Astrocyte of the spinal cord (primary cell): ENCODE data around the gene SUN5.

Experiments
- DNase-seq: peaks from one replicate; pipeline ENCODE4 v3.0.0; 2011; ENCODE audit warnings: low read depth, low spot score
- H3K4me3 ChIP-seq: 2 replicates; pipeline ENCODE4 v1.5.1; 2011; ENCODE audit warnings: low read depth, mild to moderate bottlenecking, low read length, moderate library complexity
- CTCF ChIP-seq: IDR thresholded peaks from 2 replicates; pipeline ENCODE4 v1.5.1; 2012; ENCODE audit warnings: low read depth, mild to moderate bottlenecking, low read length, inconsistent platforms
- in situ Hi-C: cut with HindIII; loops from 2 replicates; pipeline ENCODE4 v1.10.0; 2017; ENCODE audit warnings: low sequenced_read_pairs

The SUN5 gene

GRCh38 chr20:32982617-32983458, 21.4 kb downstream of the SUN5 start:
- no peak overlapping the region for H3K4me3 ChIP-seq
- TF ChIP-seq CTCF = no peak
- in situ Hi-C loops = no loop called here
- DNase-seq = no peak

DNA sequence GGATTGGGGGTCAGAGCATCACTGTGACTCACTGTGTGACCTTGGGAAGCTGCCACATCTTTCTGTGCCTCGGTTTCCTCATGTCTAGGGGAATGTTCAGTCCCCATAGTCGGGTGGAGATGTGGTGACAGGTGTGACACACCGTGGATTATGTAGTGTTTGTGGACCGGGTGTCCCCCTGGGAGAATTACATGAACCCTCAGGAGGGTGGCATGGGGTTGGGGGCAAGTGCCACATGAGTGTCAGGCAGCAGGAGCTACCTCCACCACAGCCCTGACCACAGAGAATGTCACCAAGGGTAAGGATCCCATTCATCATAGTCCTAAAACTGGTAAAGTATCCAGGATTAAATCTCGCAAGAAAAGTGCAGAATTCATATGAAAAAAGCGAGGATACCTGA, 23.2 kb downstream of the SUN5 start:
- no peak overlapping the region for H3K4me3 ChIP-seq
- no peak for DNase-seq
- in situ Hi-C loops = no loop called here
- TF ChIP-seq CTCF = no peak

- no peak for TF ChIP-seq CTCF
- in situ Hi-C loops = no loop called here
- DNase-seq = no peak
- H3K4me3 ChIP-seq = no peak overlapping the region
These were observed 23.9 kb downstream of the SUN5 start for GRCh38 chr20:32980131-32980941.

GRCh38 chr20:32979201-32979998, 24.8 kb downstream of the SUN5 start:
- in situ Hi-C loops = no loop called here

DNA sequence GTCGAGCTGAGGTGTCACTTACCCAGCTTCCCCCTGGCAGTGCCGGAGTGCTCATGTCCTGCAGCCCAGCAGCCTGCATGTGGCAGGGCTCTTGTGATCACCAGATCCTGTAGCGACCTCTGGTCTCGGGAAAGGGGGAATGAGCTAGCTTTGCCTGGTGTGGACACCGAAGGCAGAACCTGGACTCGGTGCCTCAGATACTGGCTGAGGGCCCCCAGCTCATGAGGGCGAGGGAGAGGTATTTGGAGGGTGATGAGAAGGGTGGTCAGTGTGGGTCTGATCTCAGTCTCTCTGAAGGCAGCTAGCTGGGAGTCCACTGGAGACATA, 26.3 kb downstream of the SUN5 start:
- TF ChIP-seq CTCF = no peak
- no peak for DNase-seq
- in situ Hi-C loops = no loop called here
- no peak overlapping the region for H3K4me3 ChIP-seq

More at GRCh38 chr20:32979201-32979998, 24.8 kb downstream of the SUN5 start:
- H3K4me3 ChIP-seq = no peak overlapping the region
- no peak for DNase-seq
- TF ChIP-seq CTCF = no peak

- in situ Hi-C loops = no loop called here
- TF ChIP-seq CTCF = no peak
- H3K4me3 ChIP-seq = no peak overlapping the region
- no peak for DNase-seq
These were observed 26.8 kb downstream of the SUN5 start for GRCh38 chr20:32977281-32978008.
